Endothelial cell of hepatic sinusoid (primary cell): ENCODE measurements around the gene DPP10.
"Not testable (repeated sequence)": the region's sequence is repeated elsewhere in the genome, so short reads cannot be mapped to it uniquely, and the experiment has no call there.

Experiments used
- in situ Hi-C: cut with HindIII; loops from 2 replicates; pipeline ENCODE4 v1.10.0; 2017; ENCODE audit warnings: low sequenced_read_pairs

Gene DPP10

DNA sequence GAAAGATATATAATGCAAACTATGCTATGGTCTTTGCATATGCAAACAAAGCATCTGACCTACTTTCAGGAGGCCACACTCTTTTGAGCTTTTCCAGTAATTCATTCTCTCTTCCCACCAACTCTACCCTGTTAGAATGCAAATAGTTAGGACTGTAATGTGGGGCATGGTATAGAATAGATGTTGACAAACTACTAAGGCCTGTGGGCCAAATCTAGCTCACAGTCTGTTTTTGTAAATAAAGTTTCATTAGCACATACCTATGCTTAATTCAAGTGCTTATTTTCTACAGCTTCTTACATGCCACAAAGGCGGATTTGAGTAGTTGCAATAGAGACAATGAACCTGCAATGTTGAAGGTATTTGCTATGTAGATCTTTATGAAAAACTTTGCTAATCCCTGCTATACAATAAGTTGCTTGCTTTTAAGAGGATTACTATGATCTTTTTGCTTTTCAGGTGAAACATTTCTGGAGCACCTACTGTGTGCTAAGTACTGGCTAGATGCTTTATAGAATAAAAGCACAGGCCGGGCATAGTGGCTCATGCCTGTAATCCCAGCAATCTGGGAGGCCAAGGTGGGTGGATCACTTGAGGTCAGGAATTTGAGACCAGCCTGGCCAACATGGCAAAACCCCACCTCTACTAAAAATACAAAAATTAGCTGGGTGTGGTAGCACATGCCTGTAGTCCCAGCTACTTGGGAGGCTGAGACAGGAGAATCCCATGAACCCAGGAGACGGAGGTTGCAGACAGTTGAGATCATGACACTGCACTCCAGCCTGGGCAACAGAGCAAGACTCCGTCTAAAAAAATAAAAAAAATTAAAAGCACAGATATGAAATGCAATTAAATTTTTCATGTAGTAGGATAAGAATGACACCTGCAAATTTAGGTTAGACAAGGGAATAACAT lies 267.8 kb downstream of the DPP10 start:
- in situ Hi-C loops, result no loop called here

DNA sequence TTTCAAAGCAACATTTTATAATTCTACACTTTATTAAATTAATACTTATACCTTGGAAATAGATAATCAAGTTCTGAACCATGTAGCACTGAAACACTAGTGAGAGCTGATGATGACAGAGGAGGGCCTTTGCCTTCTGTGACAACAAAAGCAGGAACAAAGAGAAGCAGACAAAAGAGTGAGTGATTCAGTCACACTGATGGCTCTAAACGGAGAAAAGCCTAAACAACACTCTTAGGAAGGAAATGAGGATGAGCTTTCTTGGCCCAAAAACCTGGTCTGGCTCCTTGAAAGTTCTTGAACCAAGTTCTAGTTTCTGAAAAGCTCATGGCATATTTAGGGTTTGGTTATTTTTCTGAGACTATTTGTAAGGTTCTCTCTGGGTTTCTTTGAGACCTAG lies 271.9 kb downstream of the DPP10 start:
- in situ Hi-C loops, result no loop called here

DNA sequence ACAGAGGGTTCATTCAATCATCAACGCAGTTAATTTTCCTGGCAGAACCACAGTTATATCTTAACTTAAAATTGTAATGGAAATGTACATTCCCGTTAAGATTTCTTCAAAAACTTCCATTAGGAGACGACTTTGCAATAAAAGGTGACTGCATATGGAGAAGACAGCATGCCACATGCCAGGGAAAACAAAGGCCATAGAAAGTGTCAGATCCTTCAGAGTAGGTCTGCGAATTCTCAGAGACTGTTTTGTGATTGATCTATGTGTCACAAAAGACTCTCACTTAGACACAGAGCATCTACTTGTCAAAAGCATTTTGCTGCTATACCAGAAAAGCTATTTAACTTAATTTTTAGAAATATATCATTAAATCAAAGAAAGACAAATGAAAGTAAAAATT lies 274.6 kb downstream of the DPP10 start:
- in situ Hi-C loops, result no loop called here

DNA sequence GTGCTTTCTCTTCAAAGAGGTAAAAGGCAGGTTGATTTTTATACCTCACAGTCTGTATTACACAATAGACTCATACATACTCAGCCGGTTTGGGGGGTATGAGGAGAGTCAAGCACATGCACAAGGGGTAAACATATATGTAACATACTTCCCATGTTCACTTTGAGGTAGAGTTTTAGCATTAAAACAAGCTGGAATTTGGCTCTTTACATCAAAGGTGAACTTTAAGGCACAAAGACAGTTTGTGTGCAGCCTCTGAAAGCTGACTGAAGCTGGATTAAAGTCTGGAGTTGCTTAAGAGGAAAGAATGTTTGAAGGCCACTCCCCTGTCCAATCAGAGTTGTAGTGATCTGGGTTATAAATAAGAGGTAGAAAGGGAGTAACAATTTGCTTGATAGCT lies 282.0 kb downstream of the DPP10 start:
- in situ Hi-C loops, result no loop called here

DNA sequence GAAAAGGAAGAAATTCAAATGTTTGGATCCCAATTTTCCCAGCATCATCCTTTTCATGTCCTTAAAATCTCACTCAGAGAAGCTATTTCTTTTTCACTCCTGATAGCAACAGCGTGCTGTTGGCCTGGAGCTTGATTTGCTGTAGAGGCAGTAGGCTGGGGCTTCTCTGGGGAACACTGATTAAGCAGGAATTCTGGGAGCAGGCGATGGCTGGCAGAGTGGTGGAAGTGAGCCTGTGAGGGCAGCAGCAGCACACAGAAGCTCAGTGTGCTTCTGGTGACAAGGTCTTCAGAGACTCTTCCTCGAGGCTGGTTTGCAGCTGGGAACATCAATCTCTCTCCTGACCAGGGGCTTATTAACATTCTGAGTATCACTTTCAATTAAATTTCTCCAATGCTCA lies 284.6 kb downstream of the DPP10 start:
- in situ Hi-C loops, result no loop called here

DNA sequence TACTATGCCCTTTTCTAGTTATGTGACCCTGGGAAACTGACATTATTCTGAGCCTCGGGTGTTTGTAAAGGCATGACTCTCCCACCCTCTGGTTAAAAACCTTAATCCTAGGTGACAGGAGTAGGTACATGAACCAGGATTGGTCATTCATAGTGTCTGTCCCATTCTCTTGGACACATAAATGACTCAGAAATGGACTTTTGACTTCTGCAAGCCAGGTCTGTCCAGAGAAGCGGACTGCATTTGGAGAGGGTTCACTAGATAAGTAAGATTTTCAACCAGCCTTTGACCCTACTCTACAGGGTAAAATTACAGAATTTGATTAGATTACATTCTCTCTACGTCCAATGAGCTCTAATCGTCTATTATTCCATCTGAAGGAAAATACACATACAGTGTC lies 285.9 kb downstream of the DPP10 start:
- in situ Hi-C loops, result no loop called here

DNA sequence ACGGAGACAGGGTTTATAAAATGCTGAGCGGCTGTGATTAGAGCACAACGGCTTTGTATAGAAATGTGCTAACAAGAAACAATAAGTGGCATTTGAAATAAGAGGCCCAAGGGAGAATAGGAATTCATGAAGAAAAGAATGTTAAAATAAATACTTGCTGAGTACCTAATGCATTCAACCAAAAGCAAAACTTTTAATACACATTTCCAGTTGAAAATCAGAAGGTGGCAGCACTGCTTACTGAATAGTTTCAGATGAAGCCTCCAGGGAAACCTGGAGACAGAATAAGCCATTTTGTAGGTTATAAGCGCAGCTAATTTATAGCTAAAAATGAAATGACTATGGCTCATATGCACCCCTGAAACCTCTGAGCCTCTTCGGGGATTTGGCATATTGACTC lies 286.6 kb downstream of the DPP10 start:
- in situ Hi-C loops, result no loop called here

DNA sequence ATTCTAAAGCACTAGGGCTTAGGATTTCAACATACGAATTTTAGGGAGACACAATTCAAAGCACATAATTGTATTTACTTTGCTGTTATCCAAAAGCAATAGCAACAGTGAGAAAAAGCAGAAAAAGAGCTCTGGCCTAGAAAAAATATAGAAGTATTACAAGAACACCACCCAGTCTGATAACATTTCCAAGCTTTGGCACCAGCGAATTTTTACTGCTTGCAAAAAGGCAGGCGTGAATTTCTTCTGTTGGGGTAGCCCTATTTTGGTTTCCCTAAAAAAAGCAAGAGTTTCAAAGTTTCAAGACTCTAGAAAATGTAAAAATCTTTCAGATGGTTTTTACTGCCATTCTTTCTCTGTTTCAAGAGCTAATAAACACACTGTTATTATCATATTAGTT lies 292.7 kb downstream of the DPP10 start:
- in situ Hi-C loops, result no loop called here

DNA sequence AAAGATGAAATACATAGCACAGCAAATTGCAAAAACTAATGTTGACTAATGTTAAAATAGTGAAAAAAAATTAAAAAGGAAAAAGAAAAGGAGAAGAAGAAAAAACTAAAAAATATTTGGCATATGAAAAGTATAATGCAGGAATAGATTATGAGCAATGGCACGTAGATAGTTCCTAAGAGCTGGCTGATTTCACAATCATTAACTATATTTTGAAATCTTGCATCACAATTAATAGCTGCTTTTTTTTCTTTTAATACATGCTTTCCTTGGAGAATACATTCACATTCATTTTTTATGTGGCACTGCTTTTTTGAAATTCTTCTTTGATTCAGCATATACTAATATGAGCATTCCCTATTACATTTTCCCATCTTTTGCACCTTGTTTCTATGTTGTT lies 299.8 kb downstream of the DPP10 start:
- in situ Hi-C loops, result no loop called here

DNA sequence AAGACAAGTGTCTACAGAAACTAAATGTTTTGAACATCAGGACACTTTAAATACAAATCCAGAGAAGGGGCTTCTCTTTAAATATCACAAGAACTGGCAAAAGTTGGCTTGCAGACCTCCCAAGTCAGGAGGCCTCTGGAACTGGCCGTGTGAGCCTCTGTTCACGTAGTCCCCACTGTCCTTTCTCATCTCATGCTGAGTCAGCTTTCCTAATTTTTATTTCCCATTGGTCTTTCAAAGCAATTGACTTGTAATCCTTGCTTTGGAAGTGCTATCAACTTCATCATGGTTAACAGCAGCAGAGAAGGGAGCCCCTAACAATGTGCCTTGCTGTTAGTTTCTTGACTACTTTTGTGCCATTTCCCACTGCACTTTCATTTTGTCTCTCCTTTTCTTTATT lies 303.3 kb downstream of the DPP10 start:
- in situ Hi-C loops, result no loop called here

DNA sequence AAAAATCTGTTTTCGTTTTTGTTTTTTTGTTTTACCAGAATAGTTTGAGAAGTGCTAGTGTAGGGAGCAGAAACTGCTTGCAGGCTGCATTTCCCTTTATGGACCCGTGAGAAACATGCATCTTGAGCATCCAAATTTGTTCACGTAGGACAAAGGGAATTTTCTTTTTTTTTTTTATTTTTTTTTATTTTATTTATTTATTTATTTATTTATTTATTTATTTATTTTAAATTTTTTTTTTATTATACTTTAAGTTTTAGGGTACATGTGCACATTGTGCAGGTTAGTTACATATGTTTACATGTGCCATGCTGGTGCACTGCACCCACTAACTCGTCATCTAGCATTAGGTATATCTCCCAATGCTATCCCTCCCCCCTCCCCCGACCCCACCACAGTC lies 305.7 kb downstream of the DPP10 start:
- in situ Hi-C loops, result not testable (repeated sequence)

DNA sequence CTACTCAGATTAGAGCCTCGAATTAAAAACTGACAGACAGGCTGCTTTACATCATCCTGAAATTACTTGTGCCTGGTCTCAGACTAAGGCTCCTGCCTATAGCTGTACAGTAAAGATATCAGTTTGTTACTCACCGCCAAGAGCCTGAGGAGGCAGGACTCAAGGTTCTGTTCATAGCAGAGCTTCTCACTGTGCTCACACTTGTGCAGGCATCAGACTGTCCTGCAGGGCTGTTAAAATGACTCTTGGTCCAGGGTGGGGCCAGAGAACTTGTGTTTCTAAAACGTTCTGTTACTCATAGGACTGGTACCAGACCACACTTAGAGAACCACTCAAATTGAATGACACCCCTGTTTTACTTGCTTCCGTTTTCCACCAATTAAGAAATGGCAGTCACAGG lies 310.0 kb downstream of the DPP10 start:
- in situ Hi-C loops, result no loop called here

DNA sequence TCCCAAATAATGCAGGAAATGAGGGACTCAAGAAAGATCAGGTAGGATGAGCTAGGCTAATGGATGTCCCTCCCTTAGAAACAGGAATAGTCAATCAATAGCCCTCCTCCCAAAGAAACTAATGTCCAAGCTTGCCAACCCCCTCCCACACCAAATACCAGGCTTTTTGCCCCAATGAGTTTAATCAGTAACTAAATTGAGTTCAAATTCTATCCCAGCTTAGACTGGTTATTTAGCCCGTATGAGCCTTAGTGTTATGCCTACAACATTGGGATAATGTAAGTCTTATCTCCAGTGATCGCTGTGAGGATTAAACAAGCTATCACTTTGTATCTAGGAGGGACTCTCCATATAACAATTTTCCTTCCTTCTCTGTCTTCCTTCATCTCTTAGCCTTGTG lies 310.7 kb downstream of the DPP10 start:
- in situ Hi-C loops, result no loop called here

DNA sequence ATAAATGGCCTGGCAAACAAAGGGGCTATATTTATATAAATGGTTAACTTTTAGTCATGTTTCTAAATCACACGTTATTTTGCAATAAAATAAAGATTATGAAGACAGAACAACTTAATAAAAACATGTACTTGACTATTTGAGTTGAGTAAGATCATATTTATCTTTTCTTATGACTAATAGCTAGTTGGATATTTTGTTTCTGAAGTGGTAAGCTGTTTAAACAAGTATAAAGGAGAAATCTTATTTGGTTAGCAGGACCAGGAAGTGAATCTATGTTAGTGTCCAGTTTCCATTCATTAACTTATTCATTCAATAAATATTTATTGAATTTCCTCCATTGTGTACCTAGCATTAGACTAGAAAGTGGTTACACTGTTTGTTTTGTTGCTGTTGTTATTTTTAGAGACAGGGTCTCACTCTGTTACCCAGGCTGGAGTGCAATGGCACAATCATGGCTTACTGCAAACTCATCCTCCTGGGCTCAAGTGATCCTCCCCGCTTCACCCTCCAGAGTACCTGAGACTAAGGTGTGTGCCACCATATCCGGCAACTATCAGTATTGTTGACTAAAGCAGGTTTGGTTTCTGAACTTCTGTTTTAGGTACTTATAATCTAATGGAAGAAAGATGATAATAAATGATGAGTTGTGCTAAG lies 312.6 kb downstream of the DPP10 start:
- in situ Hi-C loops, result no loop called here

DNA sequence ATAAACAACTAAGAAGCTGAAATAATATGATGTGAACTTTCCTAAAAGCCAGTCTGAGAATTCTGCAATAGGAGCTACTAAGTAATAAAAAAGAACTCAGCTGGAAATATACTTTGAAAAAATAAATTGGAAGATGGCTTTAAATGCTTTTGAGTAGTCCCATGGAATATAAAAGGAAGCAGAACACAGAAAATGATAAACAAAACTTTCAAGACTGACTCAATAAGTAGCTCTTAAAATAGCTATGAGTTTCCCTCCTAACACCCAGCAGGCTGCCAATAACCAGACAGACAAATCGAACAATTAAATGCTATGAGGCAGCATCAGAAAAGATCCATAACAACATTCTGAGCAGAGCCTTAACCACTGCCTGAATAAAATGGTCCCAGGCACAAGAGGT lies 319.9 kb downstream of the DPP10 start:
- in situ Hi-C loops, result no loop called here

DNA sequence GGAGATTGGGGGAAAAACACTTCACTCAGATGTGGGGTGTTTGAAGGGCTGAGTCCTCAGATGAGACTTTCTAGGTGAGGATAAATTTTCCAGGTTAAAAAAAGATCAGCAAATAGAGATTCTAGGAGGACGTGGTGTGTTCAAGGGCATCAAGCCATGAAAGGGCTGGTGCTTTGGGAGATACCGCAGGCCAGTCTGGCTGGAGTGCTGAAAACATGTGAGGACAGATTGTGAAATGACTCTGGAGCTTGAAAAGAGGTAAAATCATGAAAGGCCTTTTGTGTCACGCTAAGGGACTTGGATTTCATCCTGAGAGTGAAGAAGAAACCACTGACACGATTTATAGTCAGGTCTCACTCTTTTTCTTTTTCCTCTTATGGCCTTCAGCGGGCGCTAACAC lies 320.5 kb downstream of the DPP10 start:
- in situ Hi-C loops, result no loop called here

DNA sequence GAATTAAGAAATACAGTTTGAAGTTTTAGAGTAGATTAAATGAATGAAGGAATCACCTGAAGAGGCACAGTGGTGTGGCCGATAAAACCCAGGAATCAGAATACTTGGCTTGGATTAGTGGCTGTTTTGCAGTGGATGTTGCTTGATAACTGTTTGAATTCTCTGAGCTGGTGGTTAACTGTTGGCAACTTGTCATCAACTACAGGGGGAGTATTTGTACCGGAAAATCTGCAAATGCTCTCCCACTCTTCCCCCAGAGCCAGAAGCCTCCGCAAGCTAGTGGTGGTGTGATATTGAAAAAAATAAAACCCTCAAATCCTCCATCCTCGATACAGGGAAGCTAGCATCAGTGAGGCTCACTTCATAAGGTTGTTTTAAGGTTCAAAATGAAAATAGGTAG lies 326.7 kb downstream of the DPP10 start:
- in situ Hi-C loops, result no loop called here

DNA sequence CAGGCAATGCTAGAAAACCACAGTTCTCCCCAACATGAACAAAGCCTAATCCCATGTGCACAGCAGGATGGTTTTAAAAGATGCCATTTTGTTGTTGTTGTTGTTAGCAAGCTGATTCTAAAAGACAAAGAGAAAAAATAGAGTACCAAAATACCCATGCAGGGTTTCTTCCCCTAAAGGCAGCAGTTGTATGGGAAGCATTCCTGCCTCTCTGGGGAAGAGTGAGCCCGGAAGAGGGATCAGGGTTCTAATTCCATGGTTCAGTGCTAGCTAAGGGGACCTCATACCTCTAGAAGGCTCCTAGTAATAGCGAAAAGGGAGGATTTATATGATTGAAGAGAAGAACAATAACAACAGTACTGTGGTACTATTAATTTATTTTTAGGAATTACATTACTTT lies 327.6 kb downstream of the DPP10 start:
- in situ Hi-C loops, result no loop called here

DNA sequence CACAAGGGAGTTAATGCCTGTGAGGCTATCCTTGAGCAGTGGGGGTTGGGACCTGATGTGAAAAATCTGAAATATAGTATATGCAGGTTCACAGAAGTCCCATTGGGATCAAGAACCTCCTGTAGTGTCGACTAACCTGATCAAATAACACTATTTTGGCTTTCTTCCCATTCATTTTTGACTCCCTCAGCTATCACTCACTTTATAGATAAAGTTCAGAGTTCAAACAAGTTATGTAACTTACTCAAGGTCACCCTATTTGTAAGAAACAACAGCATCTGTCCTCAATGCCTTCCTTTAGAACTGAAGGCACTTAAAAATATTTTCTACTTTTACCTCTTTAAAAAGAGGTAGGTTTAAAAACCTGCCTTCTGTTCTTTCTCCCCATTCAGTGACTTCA lies 341.6 kb downstream of the DPP10 start:
- in situ Hi-C loops, result no loop called here

DNA sequence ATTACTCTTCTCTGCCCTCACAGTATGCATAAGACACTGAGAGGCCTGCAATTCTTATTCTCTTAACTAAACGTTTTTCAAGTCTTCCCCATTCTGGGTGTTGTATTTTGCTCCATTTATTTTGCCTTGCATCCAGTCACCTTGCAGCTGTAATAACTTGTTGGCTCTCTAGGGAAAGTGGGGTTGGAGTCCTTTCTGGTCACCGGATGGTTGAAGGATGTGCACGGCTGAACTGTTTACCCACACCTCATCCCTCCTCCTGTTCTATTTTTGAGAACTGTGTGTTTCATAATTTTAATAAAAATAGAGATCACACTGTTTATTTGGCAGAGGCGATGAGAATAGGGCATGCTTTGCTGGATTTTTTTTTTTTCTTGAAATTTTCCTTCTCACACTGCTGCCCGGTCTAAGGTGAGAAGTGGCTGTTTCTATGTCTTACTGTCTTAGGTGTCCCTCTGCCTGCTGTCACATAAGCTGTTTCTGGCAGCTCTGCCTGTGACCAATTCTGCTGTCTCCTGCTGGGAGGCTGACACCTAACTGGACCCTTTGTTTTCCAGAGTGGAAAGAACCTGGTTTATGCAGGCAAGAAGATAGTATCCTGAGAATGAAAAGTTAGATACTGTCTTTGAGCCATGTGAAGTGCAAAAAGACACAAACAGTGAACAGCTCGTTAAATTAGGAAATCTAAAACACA lies 342.6 kb downstream of the DPP10 start:
- in situ Hi-C loops, result no loop called here

DNA sequence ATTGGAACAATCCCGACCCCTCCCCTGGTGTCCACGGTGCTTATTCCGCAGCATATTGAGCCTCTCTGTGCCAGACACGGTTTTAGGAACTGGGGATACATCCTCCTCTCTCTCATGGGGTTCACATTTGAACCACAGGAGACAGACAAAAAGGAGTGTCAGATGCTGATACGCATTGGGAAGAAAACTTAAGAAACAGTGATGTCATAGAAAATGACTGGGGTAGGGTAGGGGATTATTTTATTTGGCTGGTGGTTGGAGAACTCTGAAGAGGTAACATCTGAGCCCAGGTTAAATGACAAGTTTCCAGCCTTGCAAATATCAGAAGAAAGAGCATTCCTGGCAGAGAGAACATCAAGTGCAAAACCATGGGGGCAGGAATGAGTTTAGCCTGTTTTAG lies 344.5 kb downstream of the DPP10 start:
- in situ Hi-C loops, result no loop called here

DNA sequence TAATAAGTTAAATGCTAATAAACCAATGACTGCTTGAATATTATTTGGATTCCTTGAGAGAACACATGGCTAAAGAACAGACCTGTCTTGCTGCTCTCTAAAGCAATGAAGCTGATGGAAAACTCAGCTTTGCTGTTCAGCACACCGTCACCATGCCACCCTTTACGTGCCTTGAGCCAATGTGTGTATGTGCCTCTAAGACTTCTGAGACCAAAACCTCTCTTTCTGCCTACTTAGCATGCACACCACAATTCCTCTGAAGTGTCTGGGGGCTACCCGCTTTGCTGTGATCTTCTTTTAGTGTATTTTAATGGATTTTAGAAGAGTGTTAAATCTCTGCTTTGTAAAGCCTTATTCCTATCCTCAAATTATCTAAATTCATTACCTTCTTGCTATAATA lies 345.0 kb downstream of the DPP10 start:
- in situ Hi-C loops, result no loop called here
